MM.1S (cell line): ENCODE data around the gene FER.
"Not testable (repeated sequence)": the region's sequence is repeated elsewhere in the genome, so short reads cannot be mapped to it uniquely, and the experiment has no call there.

ENCODE experiments used
- CTCF ChIP-seq: fragments of 300-600 bp; sonication (generic); IDR thresholded peaks from 2 replicates; pipeline ENCODE4 v1.5.1; 2016; ENCODE audit warnings: antibody characterized with exemption, low read length, mixed read lengths
- EZH2 ChIP-seq: fragments of 300-600 bp; sonication (generic); optimal IDR thresholded peaks from 2 replicates; pipeline ENCODE3; 2017; ENCODE audit warnings: low read depth, mild to moderate bottlenecking, antibody characterized with exemption, low read length, mixed read lengths

GRCh38 chr5:109050321-109050720, 302.6 kb downstream of the FER start:
- not testable (repeated sequence) for TF ChIP-seq CTCF, EZH2
